IPS-18a (cell line): ENCODE data around the gene TMEM132D.
"Not testable (repeated sequence)": the region's sequence is repeated elsewhere in the genome, so short reads cannot be mapped to it uniquely, and the experiment has no call there.

Experiments
- H3K27ac ChIP-seq: one replicate; pipeline ENCODE4 v1.5.1; 2013; ENCODE audit warnings: low read length
- H3K27me3 ChIP-seq: one replicate; pipeline ENCODE4 v1.6.1; 2013; ENCODE audit warnings: mild to moderate bottlenecking, low read length; ENCODE audit not compliant: control insufficient read depth, insufficient read depth
- H3K36me3 ChIP-seq: one replicate; pipeline ENCODE4 v1.6.1; 2013; ENCODE audit warnings: low read depth, low read length; ENCODE audit not compliant: control insufficient read depth
- H3K4me1 ChIP-seq: one replicate; pipeline ENCODE4 v1.6.1; 2013; ENCODE audit warnings: low read depth, low read length; ENCODE audit not compliant: control insufficient read depth
- H3K4me3 ChIP-seq: one replicate; pipeline ENCODE4 v1.5.1; 2013; ENCODE audit warnings: low read length
- H3K9ac ChIP-seq: one replicate; pipeline ENCODE4 v1.6.1; 2013; ENCODE audit warnings: mild to moderate bottlenecking, low read length, moderate library complexity
- H3K9me3 ChIP-seq: one replicate; pipeline ENCODE4 v1.6.1; 2013; ENCODE audit warnings: low read depth, low read length; ENCODE audit not compliant: control insufficient read depth

The TMEM132D gene

DNA sequence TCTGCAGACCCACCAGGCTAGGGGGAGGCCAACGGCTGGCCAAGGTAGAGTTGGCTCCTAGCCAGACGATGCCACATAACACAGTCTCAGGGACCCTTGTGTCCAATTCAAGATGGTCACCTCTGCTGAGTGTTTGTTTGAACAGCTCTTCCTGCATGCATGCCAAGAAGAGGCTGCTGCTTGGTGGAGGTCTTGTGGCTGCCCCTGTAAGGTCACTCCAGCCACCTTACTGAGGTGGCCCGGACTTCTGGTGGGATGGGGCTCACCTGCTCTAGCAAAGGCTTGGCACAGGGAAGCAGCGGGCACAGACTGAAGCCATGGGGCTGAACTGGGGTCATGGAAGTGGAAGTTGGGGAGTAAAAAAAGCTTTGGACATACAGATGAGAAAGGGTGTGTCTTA, 840.2 kb downstream of the TMEM132D start:
- Histone ChIP-seq H3K27ac (no peak overlapping the region), H3K36me3 (no peaks in the 10 kb centered on the region), H3K27me3 (no peaks in the 10 kb centered on the region), H3K4me1 (no peaks in the 10 kb centered on the region), H3K9ac (no peak overlapping the region), H3K4me3 (no peak overlapping the region), H3K9me3 (peaks cover 20% of the 10 kb centered on the region)

DNA sequence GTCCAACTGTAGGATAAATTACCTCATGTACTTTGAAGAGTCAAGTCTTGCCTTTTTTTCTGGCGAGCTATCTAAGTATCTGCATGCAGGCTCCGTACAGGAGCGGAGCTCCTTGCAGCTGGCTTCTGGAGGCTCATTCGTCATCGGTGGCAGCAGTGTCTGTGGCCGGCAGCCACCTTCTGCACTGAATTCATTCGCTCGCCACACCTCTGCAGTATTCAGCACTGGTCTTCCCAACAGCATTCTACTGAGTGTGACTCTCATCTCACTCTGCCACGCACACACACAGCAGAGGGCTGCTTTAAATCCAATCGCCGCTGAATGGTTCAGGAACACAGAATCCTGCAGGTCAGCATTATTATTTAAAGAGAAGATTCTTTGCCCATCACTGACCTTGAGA, 850.6 kb downstream of the TMEM132D start:
- H3K36me3 ChIP-seq, result no peaks in the 10 kb centered on the region
- H3K9me3 ChIP-seq, result peaks cover 3% of the 10 kb centered on the region
- no peak overlapping the region for H3K9ac ChIP-seq
- no peaks in the 10 kb centered on the region for H3K27me3 ChIP-seq
- H3K4me1 ChIP-seq, result no peaks in the 10 kb centered on the region
- no peak overlapping the region for H3K27ac ChIP-seq
- no peak overlapping the region for H3K4me3 ChIP-seq

DNA sequence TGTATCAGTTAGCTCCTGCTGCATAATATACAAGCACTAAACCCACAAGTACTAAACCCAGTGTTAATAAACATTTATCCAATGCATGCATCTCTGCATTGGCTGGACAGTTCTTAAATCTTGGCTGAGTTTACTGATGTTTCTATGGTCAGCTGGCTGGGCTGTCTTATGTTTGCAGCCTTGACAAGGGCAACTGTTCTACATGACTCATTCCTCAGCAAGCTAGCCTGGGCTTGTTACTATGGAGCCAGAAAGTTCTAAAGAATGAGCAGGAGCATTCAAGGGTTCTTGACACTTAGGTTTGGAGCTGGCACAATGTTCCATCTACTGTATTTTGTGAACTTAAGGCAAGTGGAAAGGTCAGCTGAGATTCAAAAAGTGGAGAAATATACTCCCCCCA, 851.5 kb downstream of the TMEM132D start:
- Histone ChIP-seq H3K27me3 (no peaks in the 10 kb centered on the region), H3K9me3 (peaks cover 3% of the 10 kb centered on the region), H3K4me3 (no peak overlapping the region), H3K4me1 (no peaks in the 10 kb centered on the region), H3K36me3 (no peaks in the 10 kb centered on the region), H3K27ac (no peak overlapping the region), H3K9ac (no peak overlapping the region)

DNA sequence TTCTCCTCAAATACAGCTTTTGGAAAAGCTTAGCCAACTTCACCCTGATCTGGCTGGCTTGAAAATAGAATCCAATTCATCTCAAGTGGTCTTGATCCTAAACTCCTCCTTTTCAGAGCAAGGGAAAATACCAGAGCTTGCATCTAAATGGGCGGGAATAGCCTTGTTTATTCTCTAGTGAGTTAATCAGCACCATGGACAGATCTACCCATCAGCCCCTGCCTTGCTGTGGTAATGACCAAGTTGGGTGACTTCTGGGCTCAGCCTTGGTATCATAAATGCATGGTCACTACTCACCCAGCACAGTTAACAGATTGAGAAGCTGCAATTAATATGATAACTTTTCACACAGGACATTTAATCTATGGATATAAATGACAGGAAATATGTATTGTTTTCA, 853.9 kb downstream of the TMEM132D start:
- Histone ChIP-seq H3K36me3 (no peaks in the 10 kb centered on the region), H3K9me3 (peaks cover 9% of the 10 kb centered on the region), H3K9ac (no peak overlapping the region), H3K27me3 (no peaks in the 10 kb centered on the region), H3K27ac (no peak overlapping the region), H3K4me3 (no peak overlapping the region), H3K4me1 (no peaks in the 10 kb centered on the region)

DNA sequence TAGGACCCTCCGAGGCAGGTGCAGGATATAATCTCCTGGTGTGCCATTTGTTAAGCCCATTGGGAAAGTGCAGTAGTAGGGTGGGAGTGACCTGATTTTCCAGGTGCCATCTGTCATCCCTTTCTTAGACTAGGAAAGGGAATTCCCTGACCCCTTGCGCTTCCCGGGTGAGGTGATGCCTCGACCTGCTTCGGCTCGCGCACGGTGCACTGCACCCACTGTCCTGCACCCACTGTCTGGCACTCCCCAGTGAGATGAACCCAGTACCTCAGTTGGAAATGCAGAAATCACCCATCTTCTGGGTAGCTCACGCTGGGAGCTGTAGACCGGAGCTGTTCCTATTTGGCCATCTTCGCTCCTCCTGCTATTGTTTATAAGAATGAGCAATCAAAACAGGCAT, 860.5 kb downstream of the TMEM132D start:
- H3K4me1 ChIP-seq, H3K4me3 ChIP-seq: not testable (repeated sequence)

DNA sequence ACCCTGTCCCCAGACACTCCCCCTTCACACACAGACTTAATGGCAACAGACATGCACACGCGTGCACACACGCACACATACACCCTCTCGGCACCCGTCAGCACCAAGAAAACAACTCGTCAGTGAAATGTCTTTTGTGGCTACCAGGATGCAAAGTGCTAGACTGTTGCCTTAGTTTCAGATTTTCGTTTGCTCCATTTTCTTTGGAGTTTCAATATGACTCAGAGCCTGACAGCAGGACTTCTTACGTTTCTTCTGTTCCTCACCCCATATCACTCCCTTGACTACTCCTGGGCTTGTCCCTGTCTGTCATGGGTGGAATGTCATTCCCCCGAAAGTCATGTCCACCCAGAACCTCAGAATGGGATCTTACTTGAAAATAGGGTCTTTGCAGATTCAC, 867.7 kb downstream of the TMEM132D start:
- H3K27me3 ChIP-seq, result no peaks in the 10 kb centered on the region
- H3K36me3 ChIP-seq, result no peaks in the 10 kb centered on the region
- no peak overlapping the region for H3K9ac ChIP-seq
- no peak overlapping the region for H3K27ac ChIP-seq
- peaks cover 4% of the 10 kb centered on the region for H3K9me3 ChIP-seq
- no peak overlapping the region for H3K4me3 ChIP-seq
- H3K4me1 ChIP-seq, result no peaks in the 10 kb centered on the region

More for the DNA sequence above, 860.5 kb downstream of the TMEM132D start:
- H3K27me3 ChIP-seq, H3K27ac ChIP-seq, H3K9ac ChIP-seq, H3K36me3 ChIP-seq: not testable (repeated sequence)
- H3K9me3 ChIP-seq, result peaks cover 21% of the 10 kb centered on the region

DNA sequence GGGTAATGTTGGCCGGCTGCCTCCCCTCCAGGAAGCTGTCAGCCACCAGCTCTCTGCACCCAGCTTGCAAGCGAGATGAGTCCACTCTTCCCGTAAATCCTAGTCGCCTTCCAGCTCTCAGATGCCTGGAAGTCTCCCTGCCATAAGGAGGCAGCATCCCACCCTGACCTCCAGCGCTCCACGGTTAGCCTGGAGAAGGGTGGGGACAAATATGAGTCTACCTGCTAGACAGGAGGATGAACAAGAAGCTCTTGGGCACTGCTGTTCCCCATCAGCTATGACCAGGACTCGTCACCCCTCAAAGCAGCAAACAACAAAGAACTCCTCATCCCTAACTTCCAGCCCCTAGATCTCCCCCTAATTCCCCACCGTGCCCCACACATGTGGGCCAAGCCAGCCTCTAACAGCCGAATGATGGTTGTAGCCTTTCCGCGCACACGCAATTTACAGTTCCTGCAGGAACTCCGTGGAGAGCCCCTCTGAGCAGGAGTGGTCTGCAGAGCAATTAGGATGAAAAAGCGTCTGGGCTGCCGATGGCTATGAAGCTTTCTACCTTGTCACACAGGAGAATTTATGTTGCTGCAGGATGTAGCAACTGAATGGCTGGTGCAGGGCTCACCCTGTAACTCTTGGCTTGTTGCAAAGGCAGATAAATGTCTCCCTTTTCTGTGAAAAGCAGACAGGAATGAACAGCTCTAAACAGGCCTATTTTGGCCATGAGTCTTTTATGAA, 869.1 kb downstream of the TMEM132D start:
- no peak overlapping the region for H3K27ac ChIP-seq
- H3K27me3 ChIP-seq, result no peaks in the 10 kb centered on the region
- no peaks in the 10 kb centered on the region for H3K36me3 ChIP-seq
- H3K4me1 ChIP-seq, result no peaks in the 10 kb centered on the region
- H3K4me3 ChIP-seq, result no peak overlapping the region
- H3K9me3 ChIP-seq, result peaks cover 4% of the 10 kb centered on the region
- no peak overlapping the region for H3K9ac ChIP-seq

DNA sequence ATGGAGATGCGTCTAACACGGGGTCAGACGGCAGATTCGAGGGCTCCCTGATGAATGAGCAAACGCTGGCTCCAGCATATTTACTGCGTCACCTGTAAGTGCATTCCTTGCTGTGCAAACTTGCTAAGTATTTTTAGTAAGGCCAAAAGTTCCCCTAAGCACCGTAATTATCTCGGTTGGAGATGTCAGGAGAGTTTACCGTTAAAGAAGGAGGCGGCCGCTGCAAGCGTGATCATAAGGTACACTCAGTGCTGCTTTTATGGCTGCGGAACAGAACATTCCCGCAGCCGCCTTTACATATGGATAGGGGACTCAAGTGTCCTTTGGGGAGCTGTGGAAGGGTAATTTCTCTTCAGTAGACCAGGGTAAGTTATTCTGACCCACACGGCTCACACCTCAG, 875.0 kb downstream of the TMEM132D start:
- Histone ChIP-seq H3K9me3 (peaks cover 19% of the 10 kb centered on the region), H3K27ac (no peak overlapping the region), H3K4me1 (no peaks in the 10 kb centered on the region), H3K27me3 (no peaks in the 10 kb centered on the region), H3K36me3 (no peaks in the 10 kb centered on the region), H3K9ac (no peak overlapping the region), H3K4me3 (no peak overlapping the region)

DNA sequence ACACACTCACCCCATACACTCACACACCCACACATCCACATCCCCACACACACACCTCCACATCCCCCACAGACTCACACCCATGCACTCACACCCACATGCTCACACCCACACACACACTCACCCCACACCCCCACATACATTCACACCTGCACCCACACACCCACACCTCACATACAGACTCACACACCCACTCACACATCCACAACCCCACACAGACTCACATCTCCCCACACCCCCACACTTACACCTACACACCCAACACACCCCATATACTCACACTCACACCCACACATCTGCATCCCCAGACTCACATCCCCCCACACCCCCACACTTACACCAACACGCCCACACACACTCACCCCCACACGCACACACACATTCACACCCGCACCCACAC, 878.8 kb downstream of the TMEM132D start:
- H3K4me1 ChIP-seq, result no peaks in the 10 kb centered on the region
- H3K9me3 ChIP-seq, result peaks cover 37% of the 10 kb centered on the region
- no peaks in the 10 kb centered on the region for H3K36me3 ChIP-seq
- H3K9ac ChIP-seq, result no peak overlapping the region
- no peak overlapping the region for H3K4me3 ChIP-seq
- H3K27me3 ChIP-seq, result no peaks in the 10 kb centered on the region
- H3K27ac ChIP-seq, result no peak overlapping the region
